Measurements from ENCODE around the gene ZP1. TPM values are rescaled to one million over a fixed set of nuclear protein-coding genes. Genes with fewer than 3 reads are reported as not detected.

ZP1 gene
- total RNA-seq, 2 experiments from 2014 or later, result not detected

DNA sequence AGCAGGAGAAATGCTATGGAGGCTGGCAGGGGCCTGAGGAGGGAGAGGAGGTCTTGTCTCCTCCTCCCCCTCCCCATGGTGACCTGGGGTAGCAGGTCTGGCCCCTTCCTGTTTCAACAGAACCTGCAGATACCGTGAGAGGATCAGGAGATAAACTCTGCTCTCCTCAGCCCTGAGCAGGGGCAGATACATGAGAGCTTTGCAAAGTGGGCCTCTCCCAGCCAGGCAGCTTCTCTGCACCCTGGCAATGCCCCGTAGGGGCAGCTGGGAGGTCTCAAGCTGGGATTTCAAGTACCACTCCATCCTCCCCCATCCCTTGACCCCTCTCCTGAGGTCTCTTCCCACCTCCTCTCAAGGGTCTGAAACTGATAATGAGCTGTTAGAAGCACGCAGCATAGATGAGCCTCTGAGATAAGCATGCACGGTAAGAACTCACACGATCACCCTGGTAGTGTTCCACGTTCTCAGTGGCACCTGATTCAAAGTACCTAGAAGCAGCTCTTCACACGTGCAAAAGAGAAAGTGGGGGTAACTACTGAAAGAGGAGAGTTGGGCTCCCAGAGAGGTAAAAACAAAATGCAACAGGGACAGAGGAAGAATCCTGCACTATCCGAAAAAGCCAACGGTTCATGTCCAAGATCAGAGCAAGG, 30.4 kb upstream of the ZP1 start:
- Mint-ChIP-seq H3K9me3 (no peaks in the 10 kb centered on the region), H3K4me3 (no peak overlapping the region), H3K36me3 (ENCODE audit: low read depth) (no peaks in the 10 kb centered on the region), H3K27me3 (peaks cover 8% of the 10 kb centered on the region), H3K27ac (peak overlapping the region; percentile 39), H3K4me1 (peaks cover 35% of the 10 kb centered on the region)
- CTCF ChIA-PET, result interaction anchor here (0.6 to 4.1 kb wide), 4 partner anchors 10 to 350 kb away, joined by 3 to 18 read pairs (median 3); no protein-coding TSS in a partner anchor
- no peak for DNase-seq
- POLR2A ChIA-PET, result no interaction called here

DNA sequence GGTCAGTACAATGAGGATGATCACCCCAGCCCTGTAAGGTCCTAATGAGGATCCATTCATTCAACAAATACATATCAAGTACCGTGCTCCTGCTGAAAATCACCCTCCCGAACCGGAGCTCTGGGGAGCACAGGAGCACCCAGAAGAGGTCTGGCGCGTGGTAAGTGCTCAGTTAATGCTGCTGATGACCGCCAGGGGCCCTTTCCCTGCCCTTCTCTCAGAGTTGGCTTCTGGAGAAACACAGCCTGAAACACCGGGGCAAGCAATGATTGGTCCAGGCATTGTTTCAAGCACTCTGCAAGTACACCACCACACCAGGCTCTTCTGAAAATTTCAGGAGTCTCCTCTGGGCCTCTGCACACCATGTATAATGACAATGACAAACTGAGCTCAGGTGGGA, 29.2 kb upstream of the ZP1 start:
- H3K4me3 Mint-ChIP-seq, result no peak overlapping the region
- no peaks in the 10 kb centered on the region for H3K9me3 Mint-ChIP-seq
- peaks cover 41% of the 10 kb centered on the region for H3K4me1 Mint-ChIP-seq
- no peaks in the 10 kb centered on the region for H3K27me3 Mint-ChIP-seq
- CTCF ChIA-PET, result interaction anchor here (4.1 kb wide), 1 partner anchor 49 kb away, joined by 18 read pairs; no protein-coding TSS in a partner anchor
- no peaks in the 10 kb centered on the region for H3K36me3 Mint-ChIP-seq (ENCODE audit: low read depth)
- POLR2A ChIA-PET, result no interaction called here
- H3K27ac Mint-ChIP-seq, result no peak overlapping the region
- DNase-seq, result no peak

DNA sequence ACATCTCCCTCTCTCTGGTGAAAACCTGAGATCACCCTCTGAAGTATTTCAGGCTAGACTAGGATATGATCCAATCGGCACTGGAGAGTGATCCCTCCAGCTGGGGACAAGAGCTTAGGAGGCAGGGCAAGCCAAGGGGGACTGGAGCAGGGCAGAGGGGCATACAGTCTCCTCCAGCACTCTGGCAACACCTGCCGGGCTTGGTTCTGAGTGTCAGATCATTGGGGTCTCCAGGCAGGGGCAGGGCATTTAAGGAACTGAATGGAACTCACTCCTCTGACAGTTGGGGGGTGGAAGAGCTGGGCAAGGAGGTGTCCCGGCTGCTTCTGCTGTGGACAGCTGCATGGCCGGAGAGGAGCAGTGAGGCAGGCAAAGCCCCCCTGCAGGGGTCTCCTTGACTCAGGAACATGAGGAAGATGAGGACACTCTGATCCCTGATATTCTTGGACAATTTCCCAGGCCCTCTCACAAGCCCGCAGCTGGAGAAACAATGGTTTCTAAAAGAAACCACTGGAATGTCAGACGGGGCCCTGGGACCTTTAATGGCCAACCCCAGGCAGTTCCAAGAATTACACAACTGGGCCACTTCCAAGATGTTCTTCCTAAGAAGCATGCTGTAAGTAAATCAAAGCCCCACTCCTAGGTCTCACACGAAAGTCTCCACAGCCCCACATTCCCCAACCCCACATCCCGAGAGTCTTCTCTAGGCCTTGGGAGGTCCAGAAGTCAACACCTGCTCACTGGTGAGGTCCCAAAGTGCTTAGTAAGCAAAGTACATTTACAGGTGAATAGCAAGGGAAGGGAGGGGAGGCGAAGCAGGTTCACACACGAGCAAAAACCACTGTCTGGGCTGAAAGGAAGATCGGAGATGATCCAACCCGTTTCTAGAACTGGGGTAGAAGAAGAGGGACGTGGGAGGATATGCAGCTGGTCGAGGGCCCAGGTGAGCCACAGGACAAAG, 26.6 kb upstream of the ZP1 start:
- no peak for DNase-seq
- H3K36me3 Mint-ChIP-seq (ENCODE audit: low read depth), result peaks cover 4% of the 10 kb centered on the region
- H3K27me3 Mint-ChIP-seq, result no peaks in the 10 kb centered on the region
- H3K27ac Mint-ChIP-seq, result peak overlapping the region; percentile 97
- POLR2A ChIA-PET, result no interaction called here
- H3K4me3 Mint-ChIP-seq, result no peak overlapping the region
- H3K9me3 Mint-ChIP-seq, result no peaks in the 10 kb centered on the region
- H3K4me1 Mint-ChIP-seq, result peaks cover 50% of the 10 kb centered on the region
- CTCF ChIA-PET, result interaction anchor here (1.4 to 2.6 kb wide), 2 partner anchors 9 to 75 kb away, joined by 3 to 13 read pairs; no protein-coding TSS in a partner anchor

GRCh38 chr11:60841797-60842667, 25.3 kb upstream of the ZP1 start, which contains the start of gene CCDC86:
CCDC86 (plus strand) TSS chr11:60842113; CDS start chr11:60842125, 12 bp downstream.
- ChIA-PET POLR2A (no interaction called here), CTCF (interaction anchor here (0.9 to 2.0 kb wide), 3 partner anchors 8 to 11 kb away, joined by 3 to 13 read pairs (median 4); no protein-coding TSS in a partner anchor)
- Mint-ChIP-seq H3K27ac (peak within 1 kb of the TSS; percentile 97), H3K36me3 (ENCODE audit: low read depth) (peaks cover 4% of the 10 kb centered on the region), H3K9me3 (no peaks in the 10 kb centered on the region), H3K27me3 (no peaks in the 10 kb centered on the region), H3K4me3 (peak within 1 kb of the TSS; percentile 84), H3K4me1 (peaks cover 45% of the 10 kb centered on the region)
- peak; percentile 97 for DNase-seq

DNA sequence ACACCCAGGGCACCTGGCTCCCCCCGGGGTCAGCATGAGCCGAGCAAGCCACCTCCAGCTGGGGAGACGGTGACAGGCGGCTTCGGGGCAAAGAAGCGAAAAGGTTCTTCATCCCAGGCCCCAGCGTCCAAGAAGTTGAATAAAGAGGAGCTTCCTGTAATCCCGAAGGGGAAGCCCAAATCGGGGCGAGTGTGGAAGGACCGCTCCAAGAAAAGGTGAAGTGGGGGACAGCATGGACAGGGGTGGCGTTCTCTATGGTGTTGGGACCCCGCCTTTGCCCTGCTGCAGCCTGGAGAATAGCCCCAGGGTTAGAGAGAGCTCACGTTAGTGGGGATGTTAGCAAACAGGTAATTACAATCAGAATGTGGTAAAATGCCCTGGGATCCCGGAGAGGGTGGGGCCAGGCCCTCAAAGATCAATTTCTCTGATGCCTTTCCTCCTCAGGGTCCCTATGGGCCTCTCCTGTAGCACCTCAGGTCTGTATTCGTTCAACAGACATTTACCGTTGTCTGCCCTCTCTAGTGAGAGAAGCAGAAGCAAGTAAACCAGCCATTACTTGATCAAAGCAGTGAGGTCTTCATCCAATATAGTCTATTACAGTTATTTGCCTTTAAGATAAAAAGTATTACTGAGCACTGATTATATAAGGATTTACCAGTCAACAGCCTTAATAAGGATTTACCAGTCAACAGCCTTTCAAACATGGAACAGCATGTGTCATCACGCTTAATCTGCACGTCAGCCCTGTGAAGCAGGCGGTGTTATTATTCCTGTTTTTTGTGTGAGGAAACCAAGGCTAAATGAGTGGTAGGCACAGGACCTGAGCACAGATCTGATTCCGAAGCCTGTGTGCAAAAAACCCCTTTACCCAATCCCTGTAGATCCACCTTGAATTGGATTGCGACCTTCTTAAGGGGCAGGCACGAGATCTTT, 24.4 kb upstream of the ZP1 start:
- Mint-ChIP-seq H3K36me3 (ENCODE audit: low read depth) (peaks cover 4% of the 10 kb centered on the region), H3K27me3 (no peaks in the 10 kb centered on the region), H3K9me3 (no peaks in the 10 kb centered on the region), H3K4me1 (peaks cover 41% of the 10 kb centered on the region), H3K4me3 (peak overlapping the region; percentile 84), H3K27ac (peak overlapping the region; percentile 97)
- no peak for DNase-seq
- ChIA-PET CTCF (interaction anchor here (0.8 to 2.0 kb wide), 5 partner anchors 9 to 27 kb away, joined by 3 to 13 read pairs (median 4); no protein-coding TSS in a partner anchor), POLR2A (no interaction called here)

- Mint-ChIP-seq H3K27ac (peak overlapping the region; percentile 67), H3K9me3 (no peaks in the 10 kb centered on the region), H3K36me3 (ENCODE audit: low read depth) (peaks cover 10% of the 10 kb centered on the region)
These were observed 23.1 kb upstream of the ZP1 start for GRCh38 chr11:60844045-60844869.

DNA sequence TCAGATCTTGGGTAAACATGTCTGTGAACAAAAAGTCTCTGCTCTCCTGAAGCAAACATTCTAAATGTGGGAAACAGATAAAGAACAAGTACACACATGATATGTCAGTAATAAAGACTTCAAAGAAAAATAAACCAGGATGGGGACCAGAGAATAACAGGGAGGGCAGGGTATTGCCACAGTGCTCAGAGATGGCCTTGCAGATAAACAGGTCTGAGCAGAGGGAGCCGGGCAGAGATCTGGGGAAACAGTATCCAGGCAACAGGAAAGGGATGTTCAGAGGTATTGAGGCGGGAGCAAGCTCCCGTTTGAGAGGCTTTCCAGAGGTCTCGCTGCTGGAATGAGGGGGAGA, 22.5 kb upstream of the ZP1 start:
- ChIA-PET CTCF (interaction anchor here (1.6 to 2.0 kb wide), 3 partner anchors 21 to 69 kb away, joined by 4 to 9 read pairs (median 8); partner anchors contain the start of gene TMEM109), POLR2A (no interaction called here)
- Mint-ChIP-seq H3K4me1 (peaks cover 41% of the 10 kb centered on the region), H3K27me3 (no peaks in the 10 kb centered on the region), H3K4me3 (peak overlapping the region; percentile 84), H3K9me3 (no peaks in the 10 kb centered on the region), H3K36me3 (ENCODE audit: low read depth) (peaks cover 10% of the 10 kb centered on the region), H3K27ac (peak overlapping the region; percentile 67)
- no peak for DNase-seq

More at GRCh38 chr11:60844045-60844869, 23.1 kb upstream of the ZP1 start:
- Mint-ChIP-seq H3K27me3 (no peaks in the 10 kb centered on the region), H3K4me1 (peaks cover 41% of the 10 kb centered on the region), H3K4me3 (peak overlapping the region; percentile 84)
- ChIA-PET CTCF (interaction anchor here (0.9 to 2.0 kb wide), 4 partner anchors 13 to 43 kb away, joined by 3 to 13 read pairs (median 8); no protein-coding TSS in a partner anchor), POLR2A (no interaction called here)
- no peak for DNase-seq

DNA sequence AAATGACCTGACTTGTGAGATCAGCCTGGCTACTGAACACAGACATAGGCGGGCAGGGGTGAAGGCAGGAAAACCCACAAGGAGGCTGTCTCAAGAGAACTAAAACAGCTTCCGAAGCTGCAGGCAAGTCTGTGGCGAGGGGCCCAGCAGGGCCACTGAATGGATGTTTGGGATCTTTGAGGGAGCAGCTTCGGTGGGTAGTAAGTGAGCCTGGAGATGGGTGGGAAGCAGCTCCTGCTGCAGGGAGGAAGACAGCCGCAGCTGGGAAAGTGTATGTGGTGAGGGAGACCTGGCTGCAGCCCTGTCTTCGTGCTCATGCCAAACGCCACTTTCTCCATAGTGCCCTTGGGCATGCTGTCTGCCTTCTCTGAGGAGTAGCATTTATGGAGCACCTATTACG, 22.0 kb upstream of the ZP1 start:
- Mint-ChIP-seq H3K4me1 (peaks cover 41% of the 10 kb centered on the region), H3K9me3 (no peaks in the 10 kb centered on the region), H3K36me3 (ENCODE audit: low read depth) (peaks cover 13% of the 10 kb centered on the region), H3K4me3 (no peak overlapping the region), H3K27ac (no peak overlapping the region), H3K27me3 (no peaks in the 10 kb centered on the region)
- no peak for DNase-seq
- POLR2A ChIA-PET, result no interaction called here
- CTCF ChIA-PET, result interaction anchor here (1.6 to 2.0 kb wide), 2 partner anchors 42 to 68 kb away, joined by 4 to 8 read pairs; partner anchors contain the start of gene TMEM109

GRCh38 chr11:60847281-60847680, 20.1 kb upstream of the ZP1 start:
- peaks cover 20% of the 10 kb centered on the region for H3K36me3 Mint-ChIP-seq (ENCODE audit: low read depth)
- no peak for DNase-seq
- ChIA-PET POLR2A (no interaction called here), CTCF (interaction anchor here (0.5 to 1.1 kb wide), 2 partner anchors 13 to 321 kb away, joined by 3 read pairs; no protein-coding TSS in a partner anchor)
- no peak overlapping the region for H3K27ac Mint-ChIP-seq
- no peaks in the 10 kb centered on the region for H3K9me3 Mint-ChIP-seq
- H3K4me3 Mint-ChIP-seq, result no peak overlapping the region
- H3K27me3 Mint-ChIP-seq, result no peaks in the 10 kb centered on the region
- peaks cover 31% of the 10 kb centered on the region for H3K4me1 Mint-ChIP-seq

GRCh38 chr11:60847896-60848295, 19.4 kb upstream of the ZP1 start:
- Mint-ChIP-seq H3K36me3 (ENCODE audit: low read depth) (peaks cover 20% of the 10 kb centered on the region), H3K27me3 (no peaks in the 10 kb centered on the region), H3K27ac (no peak overlapping the region), H3K4me1 (peaks cover 28% of the 10 kb centered on the region), H3K4me3 (no peak overlapping the region), H3K9me3 (no peaks in the 10 kb centered on the region)
- DNase-seq, result no peak
- POLR2A ChIA-PET, result no interaction called here
- CTCF ChIA-PET, result no interaction called here

DNA sequence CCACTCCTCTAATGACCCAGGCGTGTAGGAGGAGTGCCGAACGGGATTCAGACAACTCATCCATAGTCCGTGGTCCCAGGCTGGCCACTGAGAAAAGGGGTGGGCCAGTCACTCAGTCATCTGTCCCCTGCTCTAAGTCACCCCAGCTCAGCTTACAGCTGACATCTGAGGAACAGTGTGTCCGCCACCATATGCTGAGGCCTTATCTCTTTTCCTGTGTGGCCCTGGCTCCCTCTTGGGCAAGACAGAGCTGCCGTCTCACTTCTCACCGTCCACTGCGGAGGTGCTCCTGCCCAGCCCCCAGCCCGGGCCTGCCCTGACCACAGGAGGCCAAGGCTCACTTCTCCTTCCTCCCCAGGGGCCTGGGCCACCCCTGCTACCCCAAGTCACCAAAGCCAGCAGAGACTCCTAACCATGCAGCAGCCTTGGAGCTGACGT, 18.6 kb upstream of the ZP1 start:
- Mint-ChIP-seq H3K36me3 (ENCODE audit: low read depth) (peaks cover 20% of the 10 kb centered on the region), H3K9me3 (no peaks in the 10 kb centered on the region), H3K4me3 (no peak overlapping the region), H3K4me1 (peaks cover 19% of the 10 kb centered on the region), H3K27me3 (no peaks in the 10 kb centered on the region), H3K27ac (peak overlapping the region; percentile 67)
- DNase-seq, result no peak
- CTCF ChIA-PET, result interaction anchor here (1.0 to 1.2 kb wide), 3 partner anchors 12 to 39 kb away, joined by 4 to 5 read pairs (median 5); no protein-coding TSS in a partner anchor
- POLR2A ChIA-PET, result no interaction called here

Data from activated CD4-positive, alpha-beta T cell treated with anti-CD3 and anti-CD28 coated beads, Interleukin-2, amount 10 ng/mL, durations not matched to agents 7 days and 5 days (primary cell).